ENCODE results near the gene FOXN1. TPM values are rescaled to one million over a fixed set of nuclear protein-coding genes. Genes with fewer than 3 reads are reported as not detected.
A peak's percentile ranks its signal among the peaks of the same experiment; 100 is the strongest.

The FOXN1 gene
- total and polyA plus RNA-seq, 2 donors from 2014 or later: not detected

- Histone ChIP-seq H3K4me3 (ENCODE audit: low read length in 3 of 3) (no peak overlapping the region), H3K36me3 (ENCODE audit: control insufficient read depth in 2 of 3, insufficient read depth in 3 of 3, low read length in 3 of 3) (peaks cover 0 to 3% (median 0%) of the 10 kb centered on the region in 3 donors), H3K27me3 (ENCODE audit: control insufficient read depth, insufficient read depth, low read length) (no peaks in the 10 kb centered on the region), H3K27ac (ENCODE audit: low read depth in 2 of 2, low read length in 2 of 2) (no peak overlapping the region), H3K9ac (ENCODE audit: low read length in 3 of 3) (no peak overlapping the region), H3K9me3 (ENCODE audit: control insufficient read depth in 2 of 3, insufficient read depth in 1 of 3, low read length in 3 of 3) (no peaks in the 10 kb centered on the region), H3K4me1 (ENCODE audit: control insufficient read depth in 2 of 3, insufficient read depth in 2 of 3, low read depth in 1 of 3, low read length in 3 of 3) (peaks cover 0 to 27% (median 16%) of the 10 kb centered on the region in 3 donors)
- DNase-seq (peak in 2 of 5 donors; percentile 13 to 15), FAIRE-seq (no peak)
- no peak for TF ChIP-seq CTCF (IDR thresholded peaks at IDR 0.05; ENCODE audit: borderline replicate concordance, extremely low read depth, insufficient read depth)
- intact Hi-C loops (cut with DNase I): loop anchor here (10.0 kb wide), 1 partner anchor 122 kb away; the partner anchor contains the start of gene RSKR
Observed at GRCh38 chr17:28492352-28493310, 13.5 kb upstream of the FOXN1 start.

GRCh38 chr17:28493460-28493859 is 12.7 kb upstream of the FOXN1 start:
- Histone ChIP-seq H3K9me3 (ENCODE audit: control insufficient read depth in 2 of 3, insufficient read depth in 1 of 3, low read length in 3 of 3) (no peaks in the 10 kb centered on the region), H3K4me3 (ENCODE audit: low read length in 3 of 3) (no peak overlapping the region), H3K27ac (ENCODE audit: low read depth in 2 of 2, low read length in 2 of 2) (no peak overlapping the region), H3K27me3 (ENCODE audit: control insufficient read depth, insufficient read depth, low read length) (no peaks in the 10 kb centered on the region), H3K4me1 (ENCODE audit: control insufficient read depth in 2 of 3, insufficient read depth in 2 of 3, low read depth in 1 of 3, low read length in 3 of 3) (peaks cover 0 to 27% (median 14%) of the 10 kb centered on the region in 3 donors), H3K9ac (ENCODE audit: low read length in 3 of 3) (no peak overlapping the region), H3K36me3 (ENCODE audit: control insufficient read depth in 2 of 3, insufficient read depth in 3 of 3, low read length in 3 of 3) (peaks cover 0 to 3% (median 0%) of the 10 kb centered on the region in 3 donors)
- no peak for TF ChIP-seq CTCF (IDR thresholded peaks at IDR 0.05; ENCODE audit: borderline replicate concordance, extremely low read depth, insufficient read depth)
- DNase-seq (peak in 2 of 5 donors; percentile 34 to 40), FAIRE-seq (no peak)
- intact Hi-C loops (cut with DNase I): loop anchor here (10.0 kb wide), 1 partner anchor 121 kb away; the partner anchor contains the start of gene RSKR

GRCh38 chr17:28494445-28495188 is 11.5 kb upstream of the FOXN1 start:
- Histone ChIP-seq H3K9me3 (ENCODE audit: control insufficient read depth in 2 of 3, insufficient read depth in 1 of 3, low read length in 3 of 3) (no peaks in the 10 kb centered on the region), H3K4me1 (ENCODE audit: control insufficient read depth in 2 of 3, insufficient read depth in 2 of 3, low read depth in 1 of 3, low read length in 3 of 3) (peaks cover 0 to 17% (median 7%) of the 10 kb centered on the region in 3 donors), H3K36me3 (ENCODE audit: control insufficient read depth in 2 of 3, insufficient read depth in 3 of 3, low read length in 3 of 3) (peaks cover 0 to 3% (median 0%) of the 10 kb centered on the region in 3 donors), H3K27me3 (ENCODE audit: control insufficient read depth, insufficient read depth, low read length) (no peaks in the 10 kb centered on the region), H3K27ac (ENCODE audit: low read depth in 2 of 2, low read length in 2 of 2) (no peak overlapping the region), H3K4me3 (ENCODE audit: low read length in 3 of 3) (no peak overlapping the region), H3K9ac (ENCODE audit: low read length in 3 of 3) (no peak overlapping the region)
- intact Hi-C loops (cut with DNase I): loop anchor here (5.0 to 10.0 kb wide), 2 partner anchors 43 to 120 kb away; partner anchors contain the start of gene RSKR
- no peak for FAIRE-seq
- peak; percentile 88 for TF ChIP-seq CTCF (IDR thresholded peaks at IDR 0.05; ENCODE audit: borderline replicate concordance, extremely low read depth, insufficient read depth)
- DNase-seq: peak; percentile 75 to 90 (median 84)

Measured in kidney (tissue), 14 donors.